Stimulated activated CD4-positive, alpha-beta T cell treated with anti-CD3 and anti-CD28 coated beads, TNF-alpha, amount 100 ng/mL, for 24 hours (primary cell): ENCODE data around the gene GP1BB.

Experiments used
- DNase-seq, 3 experiments: peaks; one replicate each; pipeline ENCODE4 v3.0.0-alpha.2; 2020; ENCODE audit warnings: low read depth in 3 of 3

GP1BB gene

DNA sequence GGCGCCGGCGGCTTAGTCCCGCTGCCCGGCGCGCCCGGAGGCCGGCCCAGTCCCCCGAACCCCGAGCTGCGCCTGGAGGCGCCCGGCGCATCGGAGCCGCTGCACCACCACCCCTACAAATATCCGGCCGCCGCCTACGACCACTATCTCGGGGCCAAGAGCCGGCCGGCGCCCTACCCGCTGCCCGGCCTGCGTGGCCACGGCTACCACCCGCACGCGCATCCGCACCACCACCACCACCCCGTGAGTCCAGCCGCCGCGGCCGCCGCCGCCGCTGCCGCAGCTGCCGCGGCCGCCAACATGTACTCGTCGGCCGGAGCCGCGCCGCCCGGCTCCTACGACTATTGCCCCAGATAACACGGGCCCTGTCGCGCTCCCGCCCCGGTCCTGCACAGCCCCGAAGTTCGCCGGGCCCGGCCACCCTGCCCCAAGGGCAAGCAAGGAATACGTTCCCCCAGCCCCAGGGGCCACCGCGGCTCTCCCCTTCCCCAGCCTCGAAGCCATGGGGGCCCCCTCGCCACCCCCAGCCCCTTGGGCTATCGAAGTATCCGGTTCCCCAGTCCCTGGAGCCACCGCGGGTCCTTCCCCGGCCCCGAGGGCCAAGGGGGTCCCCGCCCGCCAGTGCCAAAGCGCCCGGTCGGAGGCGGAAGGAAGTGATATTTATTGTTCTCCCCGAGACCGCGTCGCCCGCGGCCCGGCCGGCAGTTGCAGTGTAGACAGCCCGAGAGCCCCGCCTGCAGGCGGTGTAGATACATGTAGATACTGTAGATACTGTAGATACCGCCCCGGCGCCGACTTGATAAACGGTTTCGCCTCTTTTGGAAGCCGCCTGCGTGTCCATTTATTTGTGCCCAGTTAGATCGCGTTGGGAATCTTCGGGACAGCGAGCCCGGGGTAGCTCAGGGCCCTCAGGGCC lies 43.4 kb downstream of the GP1BB start:
- peak in 1 of 3 experiments; percentile 50 for DNase-seq

DNA sequence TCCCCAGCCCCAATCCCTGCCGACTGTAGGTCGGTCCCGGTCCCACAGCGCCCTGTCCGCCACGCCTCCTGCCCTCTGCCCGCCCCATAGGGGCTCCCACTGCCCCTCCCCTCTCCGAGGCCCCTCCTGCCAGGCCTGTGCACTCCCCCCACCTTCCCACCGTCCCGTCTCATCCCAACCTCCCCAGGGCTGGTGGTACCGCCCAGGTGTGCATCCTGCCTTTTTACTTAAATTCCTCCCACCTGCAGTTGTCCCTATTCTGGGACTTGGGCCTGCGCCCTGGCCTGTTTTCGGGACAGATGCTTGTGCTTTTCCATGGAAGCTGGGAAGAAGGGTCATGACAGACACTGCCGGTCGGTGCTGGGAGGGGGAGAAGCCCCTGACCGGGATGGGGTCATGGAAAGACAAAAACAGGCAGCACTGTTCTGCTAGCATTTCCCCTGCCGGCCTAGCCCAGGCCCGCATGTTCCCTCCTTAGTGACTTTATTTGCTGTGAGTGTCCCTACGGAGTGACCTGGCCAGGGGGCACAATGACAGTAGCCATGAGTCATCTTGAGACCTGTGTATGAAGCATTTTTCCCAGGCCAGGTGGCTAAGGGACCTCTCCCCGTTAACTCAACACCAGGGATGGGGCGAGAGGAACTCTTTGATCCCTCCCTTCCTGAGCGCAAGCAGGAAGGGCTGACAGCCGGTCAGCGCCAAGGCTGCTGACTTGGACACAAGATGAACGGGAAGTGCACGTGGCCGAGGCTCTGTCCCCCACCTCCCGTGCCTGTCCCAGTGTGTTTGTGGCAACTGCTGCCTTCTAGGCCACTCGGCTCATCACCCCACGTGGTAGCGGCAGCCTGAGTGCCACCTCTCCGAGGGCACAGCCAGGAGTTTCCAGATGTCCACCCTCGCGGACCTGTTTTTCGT lies 44.3 kb downstream of the GP1BB start:
- no peak for DNase-seq

DNA sequence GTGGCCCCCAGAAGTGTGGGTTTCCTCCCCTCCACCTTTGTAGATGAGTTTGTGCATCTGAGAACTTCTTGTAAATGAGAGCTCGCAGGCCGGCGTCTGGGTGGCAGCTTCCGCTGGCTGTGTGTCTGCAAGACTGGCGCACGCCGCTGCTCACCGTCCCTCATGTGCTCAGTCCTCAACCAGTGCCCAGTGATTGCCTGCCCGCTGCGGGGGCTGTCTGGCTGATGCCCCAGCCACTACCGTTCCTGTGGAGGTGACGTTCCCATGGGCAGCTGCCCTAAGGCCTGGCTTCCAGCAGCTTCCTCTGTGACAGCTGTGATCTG lies 46.0 kb downstream of the GP1BB start:
- DNase-seq, result no peak

DNA sequence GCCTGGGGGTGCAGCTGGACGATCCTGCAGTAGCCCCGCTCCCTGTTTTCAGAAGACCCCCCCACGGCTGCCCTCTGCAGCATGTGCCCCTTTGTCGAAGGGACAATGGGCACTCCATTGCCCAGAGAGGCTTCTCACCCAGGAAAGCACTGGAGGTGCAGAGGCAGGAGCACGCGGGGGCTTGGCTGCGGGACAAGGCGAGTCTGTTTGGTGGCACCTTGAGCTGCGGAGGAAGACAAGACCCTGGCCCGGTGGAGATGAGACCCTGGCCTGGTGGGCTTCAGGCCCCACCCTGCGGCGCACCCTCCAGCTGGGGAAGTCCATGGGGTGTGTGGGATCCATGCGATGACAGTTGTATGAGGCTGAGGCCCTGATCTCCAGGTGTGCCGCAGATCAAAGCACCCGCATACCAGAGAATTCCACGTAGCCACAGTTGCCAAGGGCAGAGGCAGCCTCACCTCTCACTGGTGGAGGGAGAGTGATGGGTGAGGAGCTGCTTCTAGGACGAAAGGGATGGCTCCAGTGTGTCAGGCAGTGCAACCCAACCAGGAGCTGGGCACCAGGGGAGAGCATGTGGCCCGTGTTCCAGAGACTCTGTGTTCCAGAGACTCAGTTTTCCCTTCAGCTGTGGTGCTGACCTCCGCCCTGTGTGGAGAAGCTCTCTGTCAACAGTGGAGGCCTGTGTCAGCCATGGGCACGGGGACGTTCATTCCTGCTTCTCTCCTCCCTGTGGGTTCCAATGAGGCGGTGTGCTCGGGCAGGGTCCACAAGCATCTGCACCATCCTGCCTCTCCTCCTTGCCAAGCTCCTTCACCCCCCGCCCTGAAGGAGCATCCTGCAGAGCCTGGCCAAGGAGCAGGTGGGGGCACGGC lies 47.2 kb downstream of the GP1BB start:
- DNase-seq, result no peak

DNA sequence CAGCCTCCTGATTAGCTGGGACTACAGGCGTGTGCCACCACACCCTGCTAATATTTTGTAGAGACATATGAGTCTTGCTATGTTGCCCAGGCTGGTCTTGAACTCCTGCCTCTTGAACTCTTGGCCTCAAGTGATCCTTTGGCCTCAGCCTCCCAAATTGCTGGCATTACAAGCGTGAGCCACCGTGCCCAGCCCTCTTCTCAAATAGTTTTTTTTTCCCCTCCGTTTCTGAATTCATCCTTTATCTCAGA lies 49.0 kb downstream of the GP1BB start:
- no peak for DNase-seq

DNA sequence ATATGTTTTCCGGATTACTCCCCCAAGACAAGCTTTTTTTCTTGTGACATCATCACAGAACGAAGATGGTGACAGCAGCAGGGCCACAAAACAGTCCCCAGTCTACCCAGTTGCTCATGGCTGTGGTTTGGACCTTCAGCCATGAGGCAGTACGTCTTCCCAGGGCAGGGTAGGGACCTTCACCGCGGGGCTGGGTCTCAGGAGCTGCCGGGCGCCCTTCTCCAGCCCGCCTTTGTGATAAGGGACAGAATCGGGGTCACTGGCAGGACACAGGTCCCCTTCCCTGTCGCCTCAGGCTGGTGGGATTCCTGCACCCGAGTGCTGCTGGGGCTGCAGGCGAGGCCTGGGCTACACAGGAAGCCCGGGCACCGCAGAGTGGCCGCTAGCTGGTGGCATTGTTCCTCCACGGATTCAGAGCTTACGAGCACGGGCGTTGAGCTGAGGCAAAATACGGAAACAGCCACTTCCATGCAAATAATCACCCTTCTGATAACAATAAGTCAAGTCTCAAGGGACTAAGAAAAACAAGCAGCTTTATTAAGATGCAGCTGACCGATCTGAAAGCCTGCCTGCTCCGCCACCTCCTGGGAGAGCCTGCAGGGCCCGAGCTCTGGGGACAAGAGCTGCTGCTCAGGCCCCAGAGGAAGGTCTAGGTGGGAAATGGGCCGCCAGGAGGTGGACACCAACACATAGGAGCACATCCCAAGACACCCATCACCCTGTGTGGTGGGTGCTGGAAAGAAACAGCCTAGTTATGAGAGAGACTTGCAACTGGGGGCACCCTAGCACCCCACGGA lies 49.5 kb downstream of the GP1BB start:
- DNase-seq, result no peak

DNA sequence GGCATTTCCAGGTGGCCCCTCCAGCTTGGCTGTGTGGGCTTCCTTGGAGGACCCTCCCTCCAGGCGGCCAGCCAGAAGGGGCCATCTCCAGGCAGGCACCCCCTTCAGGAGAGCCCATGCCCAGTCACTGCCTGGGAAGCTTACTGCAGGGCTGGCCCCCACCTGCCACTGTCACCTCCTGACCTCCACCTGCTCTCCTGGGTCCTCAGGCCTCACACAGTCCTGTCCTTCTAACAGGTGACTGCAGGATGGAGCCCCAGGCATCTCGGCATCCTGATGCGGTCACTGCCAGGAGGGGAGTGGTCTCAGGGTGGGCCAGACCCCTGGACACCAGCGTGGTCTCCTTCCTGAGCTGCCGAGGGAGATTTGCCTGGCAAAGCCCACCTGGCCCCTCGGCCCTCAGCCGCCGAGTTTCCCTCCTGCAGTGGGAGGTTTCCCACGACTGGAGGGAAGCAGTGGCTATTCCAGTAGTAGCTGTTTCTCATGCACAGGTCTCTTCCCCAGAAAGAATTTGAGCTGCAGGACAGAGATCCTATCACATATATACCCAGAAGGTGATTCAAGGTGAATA lies 50.2 kb downstream of the GP1BB start:
- no peak for DNase-seq
